Measurements from ENCODE around the gene NBPF15. TPM values are rescaled to one million over a fixed set of nuclear protein-coding genes. Genes with fewer than 3 reads are reported as not detected.
"Not testable (repeated sequence)": the region's sequence is repeated elsewhere in the genome, so short reads cannot be mapped to it uniquely, and the experiment has no call there.

Gene NBPF15
- polyA plus RNA-seq, 3 donors: 9.9 to 14.3 (median 14.0) TPM

GRCh38 chr1:144371651-144372050, 89.8 kb downstream of the NBPF15 start:
- no CpG with 5 or more reads among the region's 3 CpGs for WGBS, 3 donors
- H3K27ac ChIP-seq (ENCODE audit: low read depth, low read length): not testable (repeated sequence)

Other genes with a start within 250 kb of the NBPF15 start
- gene PPIAL4E, start 88.0 kb downstream of the NBPF15 start, polyA plus RNA-seq: under 1 TPM in 1 of 3 donors, not detected in 2; 0.79 TPM
- gene PPIAL4F, start 131.2 kb upstream of the NBPF15 start, polyA plus RNA-seq: not detected